ENCODE measurements around the gene TIGD1.

GRCh38 chr2:232521098-232521497 lies 29.3 kb downstream of the TIGD1 start:
- TF ChIP-seq EZH2 (IDR thresholded peaks at IDR 0.05; ENCODE audit: borderline replicate concordance, low read length) (no peak), CTCF (conservative IDR thresholded peaks at IDR 0.05 in 1 of 2, IDR thresholded peaks at IDR 0.05 in 1 of 2; ENCODE audit: extremely low read depth in 1 of 2, insufficient read depth in 1 of 2, low read depth in 1 of 2, low read length in 2 of 2) (no peak)

All from mammary epithelial cell (primary cell).